NT2/D1 (cell line): Measurements from ENCODE around the gene CALHM1.

Experiments used
- SUZ12 ChIP-seq: IDR thresholded peaks from 2 replicates; pipeline ENCODE4 v1.6.1; 2011; ENCODE audit not compliant: insufficient read length, insufficient read depth; ENCODE audit errors: extremely low read depth
- YY1 ChIP-seq: IDR thresholded peaks from 2 replicates; pipeline ENCODE4 v1.6.1; 2011; ENCODE audit not compliant: insufficient read length, insufficient read depth
- ZNF274 ChIP-seq: IDR thresholded peaks from 2 replicates; pipeline ENCODE4 v1.6.1; 2011; ENCODE audit warnings: mild to moderate bottlenecking, low read depth, low read length

GRCh38 chr10:103487410-103487708 is 28.7 kb upstream of the CALHM1 start:
- TF ChIP-seq SUZ12 (no peak), ZNF274 (no peak), YY1 (no peak)
